PC-3 (cell line): ENCODE results near the gene GANC. TPM values are rescaled to one million over a fixed set of nuclear protein-coding genes. Genes with fewer than 3 reads are reported as not detected.

ENCODE experiments used
- ATAC-seq: fragments of 200-7000 bp; cut with Tn5 transposase; 2 replicates; pipeline ENCODE4 v1.9.1; 2020; ENCODE audit warnings: mild to moderate bottlenecking, moderate library complexity
- BruUV-seq: library from RNA; stranded (reverse); fragments of 400-500 nt; replicated peaks from 2 replicates; lab custom pipeline; 2021; lab: Mats Ljungman, UMichigan
- CTCF ChIA-PET: fragments of 300-600 bp; sonication (Branson Sonifier 250); formaldehyde crosslinking; loops from one replicate; lab custom pipeline; 2022; ENCODE audit warnings: antibody characterized with exemption; lab: Charles Lee
- POLR2A ChIA-PET: fragments of 300-600 bp; sonication (Branson Sonifier 250); formaldehyde crosslinking; loops from one replicate; lab custom pipeline; 2022; ENCODE audit warnings: antibody characterized with exemption; ENCODE audit not compliant: unreplicated experiment; lab: Charles Lee
- DNase-seq: peaks from one replicate; pipeline ENCODE4 v3.0.0-alpha.2; 2015
- H2AFZ ChIP-seq: fragments of 300-600 bp; sonication (generic); 2 replicates; pipeline ENCODE4 v1.6.0; 2016; ENCODE audit warnings: antibody characterized with exemption, low read length
- H3F3A ChIP-seq: fragments of 300-600 bp; sonication (generic); one replicate; pipeline ENCODE4 v1.6.0; 2017; ENCODE audit warnings: antibody characterized with exemption, low read length, control low read depth, mild to moderate bottlenecking; ENCODE audit not compliant: unreplicated experiment
- H3K27ac ChIP-seq: fragments of 300-600 bp; sonication (generic); 2 replicates; pipeline ENCODE4 v1.5.1; 2016; ENCODE audit warnings: mild to moderate bottlenecking, low read length
- H3K27me3 ChIP-seq: fragments of 300-600 bp; sonication (generic); 2 replicates; pipeline ENCODE4 v1.6.1; 2016; ENCODE audit warnings: low read length, mixed read lengths
- H3K36me3 ChIP-seq: fragments of 300-600 bp; sonication (generic); 2 replicates; pipeline ENCODE4 v1.6.1; 2016; ENCODE audit warnings: low read depth, mixed run types, low read length, mixed read lengths
- H3K4me1 ChIP-seq: fragments of 300-600 bp; sonication (generic); 2 replicates; pipeline ENCODE4 v1.5.1; 2016; ENCODE audit warnings: low read length; ENCODE audit not compliant: insufficient read depth
- H3K4me2 ChIP-seq: fragments of 300-600 bp; sonication (generic); 2 replicates; pipeline ENCODE4 v1.6.0; 2016; ENCODE audit warnings: low read length
- H3K4me3 ChIP-seq: fragments of 300-600 bp; sonication (generic); 2 replicates; pipeline ENCODE4 v1.5.1; 2016; ENCODE audit warnings: mild to moderate bottlenecking, low read length, mixed read lengths
- H3K79me2 ChIP-seq: fragments of 300-600 bp; sonication (generic); 2 replicates; pipeline ENCODE4 v1.6.1; 2017; ENCODE audit warnings: low read length, mixed read lengths
- H3K9ac ChIP-seq: fragments of 300-600 bp; sonication (generic); 2 replicates; pipeline ENCODE4 v1.6.0; 2016; ENCODE audit warnings: mild to moderate bottlenecking, low read length
- H3K9me2 ChIP-seq: fragments of 300-600 bp; sonication (generic); replicated peaks from 2 replicates; pipeline ENCODE4 v1.6.1; 2016; ENCODE audit warnings: mixed run types, low read length, mixed read lengths
- H3K9me3 ChIP-seq: fragments of 300-600 bp; sonication (generic); 2 replicates; pipeline ENCODE4 v1.6.1; 2016; ENCODE audit warnings: low read length, mixed read lengths
- H4K20me1 ChIP-seq: fragments of 300-600 bp; sonication (generic); 2 replicates; pipeline ENCODE4 v1.6.1; 2016; ENCODE audit warnings: low read length, mixed read lengths
- CTCF ChIP-seq: fragments of 300-600 bp; sonication (generic); conservative IDR thresholded peaks from 2 replicates; pipeline ENCODE4 v1.5.1; 2017; ENCODE audit warnings: antibody characterized with exemption, low read depth, mild to moderate bottlenecking, low read length
- EZH2 ChIP-seq: fragments of 300-600 bp; sonication (generic); IDR thresholded peaks from one replicate; pipeline ENCODE4 v1.6.1; 2017; ENCODE audit warnings: antibody characterized with exemption, mild to moderate bottlenecking, low read length; ENCODE audit not compliant: unreplicated experiment
- EZH2phosphoT487 ChIP-seq: fragments of 300-600 bp; sonication (generic); IDR thresholded peaks from 2 replicates; pipeline ENCODE4 v1.6.1; 2018; ENCODE audit warnings: mild to moderate bottlenecking, antibody characterized with exemption, low read length, borderline replicate concordance
- intact Hi-C: fragments of 100-400 bp; cut with micrococcal nuclease; formaldehyde crosslinking; loops from 2 replicates; pipeline ENCODE4 v1.9.0; 2023
- total RNA-seq: library from RNA; depleted of rRNA; stranded (reverse); fragments of >200 nt; gene quantifications from 2 replicates; pipeline ENCODE4 v1.2.3, GENCODE V29; 2014

Gene GANC
- total RNA-seq, 1 experiment from 2014 or later: 12.4 TPM

- ChIA-PET CTCF (no interaction called here), POLR2A (no interaction called here)
- Histone ChIP-seq H3K27ac (no peak overlapping the region), H4K20me1 (no peaks in the 10 kb centered on the region), H3K36me3 (no peaks in the 10 kb centered on the region), H2AFZ (no peak overlapping the region), H3K4me1 (no peaks in the 10 kb centered on the region), H3K4me2 (no peak overlapping the region), H3K27me3 (no peaks in the 10 kb centered on the region), H3K79me2 (no peaks in the 10 kb centered on the region), H3K9me2 (no peaks in the 10 kb centered on the region), H3K9me3 (no peaks in the 10 kb centered on the region), H3F3A (no peaks in the 10 kb centered on the region), H3K9ac (no peak overlapping the region), H3K4me3 (no peak overlapping the region)
- intact Hi-C loops: no loop called here
- TF ChIP-seq CTCF: no peak
- no peak for TF ChIP-seq EZH2phosphoT487
- TF ChIP-seq EZH2: no peak
- DNase-seq: no peak
- ATAC-seq: peak; percentile 55
- no TSS peak for BruUV-seq
These were observed 122.8 kb downstream of the GANC start for GRCh38 chr15:42395838-42396237.

- ATAC-seq: no peak
- no peak for DNase-seq
- POLR2A ChIA-PET: no interaction called here
These were observed 128.8 kb downstream of the GANC start for GRCh38 chr15:42401544-42402454.

More at GRCh38 chr15:42401544-42402454, 128.8 kb downstream of the GANC start:
- H3K4me3 ChIP-seq: no peak overlapping the region
- H3K4me1 ChIP-seq: no peaks in the 10 kb centered on the region
- H3K79me2 ChIP-seq: no peaks in the 10 kb centered on the region
- no TSS peak for BruUV-seq
- no peaks in the 10 kb centered on the region for H4K20me1 ChIP-seq
- no peak overlapping the region for H3K4me2 ChIP-seq
- no peak overlapping the region for H3K9ac ChIP-seq
- H3K27ac ChIP-seq: no peak overlapping the region
- no peak for TF ChIP-seq EZH2phosphoT487
- no peak for TF ChIP-seq CTCF
- TF ChIP-seq EZH2: no peak
- CTCF ChIA-PET: no interaction called here
- no peaks in the 10 kb centered on the region for H3F3A ChIP-seq
- no peaks in the 10 kb centered on the region for H3K9me2 ChIP-seq
- H3K9me3 ChIP-seq: no peaks in the 10 kb centered on the region
- H2AFZ ChIP-seq: no peak overlapping the region
- no peaks in the 10 kb centered on the region for H3K27me3 ChIP-seq
- H3K36me3 ChIP-seq: no peaks in the 10 kb centered on the region
- intact Hi-C loops: no loop called here
